ENCODE measurements around the gene RIPOR3.
A peak's percentile ranks its signal among the peaks of the same experiment; 100 is the strongest.
"Not testable (repeated sequence)": the region's sequence is repeated elsewhere in the genome, so short reads cannot be mapped to it uniquely, and the experiment has no call there.

The RIPOR3 gene

DNA sequence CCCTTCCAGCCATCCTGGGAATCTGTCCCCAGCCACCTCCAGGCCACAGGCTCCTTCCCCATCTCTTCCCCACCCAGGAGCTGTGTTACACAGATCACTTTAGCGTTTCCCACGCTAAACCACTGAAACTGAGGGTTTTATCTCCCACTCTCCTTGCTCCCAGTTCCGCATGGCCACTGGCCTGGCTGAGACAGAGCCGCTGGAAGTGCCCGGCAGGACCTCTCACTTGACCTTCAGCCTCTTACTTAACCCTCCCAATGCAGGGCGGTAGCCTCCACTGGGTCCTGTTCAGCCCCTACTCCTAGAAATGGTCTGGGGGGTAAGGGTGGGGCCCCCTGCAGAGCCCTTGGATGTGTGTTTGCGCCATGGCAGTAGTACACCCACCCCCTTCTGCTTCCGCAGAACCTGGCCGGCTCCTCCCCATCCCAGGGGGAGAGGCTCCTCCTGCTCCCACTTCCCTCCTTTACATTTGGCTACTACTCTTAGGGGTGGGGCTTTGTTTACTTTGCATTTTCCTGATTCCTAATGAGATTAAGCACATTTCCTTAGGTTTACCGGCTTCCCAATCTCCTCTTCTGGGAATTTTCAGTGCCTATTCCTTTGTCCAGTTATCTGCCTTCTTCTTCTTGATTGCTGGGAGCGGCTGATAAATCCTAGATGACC lies 49.6 kb downstream of the RIPOR3 start:
- ATAC-seq; H3K4me1 Mint-ChIP-seq; H3K27ac Mint-ChIP-seq; DNase-seq (ENCODE audit: low spot score in 2 of 2); H3K36me3 Mint-ChIP-seq; H3K4me3 Mint-ChIP-seq; H3K9me3 Mint-ChIP-seq: not testable (repeated sequence)

DNA sequence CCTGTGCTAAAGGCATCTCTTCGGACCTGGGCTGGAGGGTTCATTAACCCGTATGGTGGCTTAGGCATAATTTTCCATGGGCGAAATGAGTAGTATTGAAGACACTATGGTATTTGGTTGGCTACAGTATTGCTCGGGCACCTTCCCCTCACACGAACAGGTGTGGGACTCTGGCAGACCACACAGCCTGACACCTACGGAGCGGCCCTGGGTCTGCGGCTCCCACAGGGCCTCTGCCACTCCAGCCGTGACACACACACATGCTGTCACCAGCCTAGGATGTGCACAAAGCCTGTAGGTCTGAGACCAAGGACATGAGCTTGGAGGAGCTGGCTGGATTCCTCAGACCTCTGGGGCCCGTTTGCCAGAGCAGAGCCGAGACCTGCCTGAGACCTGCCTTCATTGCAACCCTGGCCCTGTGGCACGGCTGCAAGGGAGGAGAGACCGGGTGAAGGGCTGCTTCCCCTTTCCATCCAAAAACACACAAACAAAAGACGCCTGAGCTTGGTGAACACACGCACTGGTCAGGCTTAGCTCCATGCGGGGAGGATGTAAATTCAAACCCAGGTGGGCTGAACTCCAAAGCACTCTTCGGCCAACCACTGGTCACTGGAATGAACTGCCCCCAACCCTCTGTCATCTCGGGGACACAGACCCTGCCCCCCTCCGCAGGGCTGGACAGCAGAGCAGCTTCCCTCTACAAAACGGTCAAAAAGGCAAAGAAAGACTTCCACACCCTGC lies 51.2 kb downstream of the RIPOR3 start:
- not testable (repeated sequence) for H3K9me3 Mint-ChIP-seq; DNase-seq (ENCODE audit: low spot score in 2 of 2); H3K4me1 Mint-ChIP-seq; H3K36me3 Mint-ChIP-seq; H3K4me3 Mint-ChIP-seq; H3K27ac Mint-ChIP-seq
- ATAC-seq = peak; percentile 9

DNA sequence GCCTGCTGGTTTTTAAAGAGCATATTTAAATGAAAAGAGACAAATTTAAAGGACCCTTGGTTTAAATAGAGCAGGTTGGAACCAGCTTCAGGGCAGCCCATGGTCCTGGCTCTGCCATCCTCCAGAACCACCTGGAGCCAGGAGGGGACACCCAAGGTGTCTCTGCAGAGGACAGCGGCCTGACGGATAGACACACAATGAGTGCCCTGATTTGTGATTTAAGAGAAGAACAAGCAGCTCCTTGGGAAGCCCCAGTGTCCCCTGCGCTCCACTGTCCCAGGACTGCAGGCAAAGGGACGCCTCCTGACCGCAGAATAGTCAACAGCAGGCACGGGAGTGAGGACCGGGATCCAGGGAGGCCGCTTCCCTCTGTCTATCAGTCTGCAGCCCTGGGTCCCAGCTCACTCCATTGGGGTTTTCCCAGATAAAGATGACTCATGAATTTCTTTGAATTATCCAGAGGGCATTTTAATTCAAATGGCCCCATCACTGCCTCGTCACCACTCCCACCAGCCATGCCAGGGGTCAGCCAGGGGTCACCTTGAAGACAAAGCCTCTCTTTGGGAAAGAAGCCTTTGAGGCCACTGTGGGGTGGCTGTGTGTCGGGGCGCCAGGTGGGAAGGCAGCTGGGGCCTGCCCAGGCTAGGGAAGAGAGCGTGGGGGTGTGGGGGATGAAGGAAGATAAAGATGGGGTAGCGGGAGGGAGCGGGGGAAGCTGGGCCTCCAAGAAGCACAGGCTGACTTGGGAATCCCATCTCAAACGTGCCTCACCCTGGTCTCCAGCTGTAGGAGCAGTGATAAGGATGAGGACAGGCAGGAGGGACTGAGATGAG lies 53.1 kb downstream of the RIPOR3 start:
- not testable (repeated sequence) for H3K9me3 Mint-ChIP-seq; H3K4me1 Mint-ChIP-seq; H3K4me3 Mint-ChIP-seq; H3K27ac Mint-ChIP-seq; H3K36me3 Mint-ChIP-seq; DNase-seq (ENCODE audit: low spot score in 2 of 2); ATAC-seq

DNA sequence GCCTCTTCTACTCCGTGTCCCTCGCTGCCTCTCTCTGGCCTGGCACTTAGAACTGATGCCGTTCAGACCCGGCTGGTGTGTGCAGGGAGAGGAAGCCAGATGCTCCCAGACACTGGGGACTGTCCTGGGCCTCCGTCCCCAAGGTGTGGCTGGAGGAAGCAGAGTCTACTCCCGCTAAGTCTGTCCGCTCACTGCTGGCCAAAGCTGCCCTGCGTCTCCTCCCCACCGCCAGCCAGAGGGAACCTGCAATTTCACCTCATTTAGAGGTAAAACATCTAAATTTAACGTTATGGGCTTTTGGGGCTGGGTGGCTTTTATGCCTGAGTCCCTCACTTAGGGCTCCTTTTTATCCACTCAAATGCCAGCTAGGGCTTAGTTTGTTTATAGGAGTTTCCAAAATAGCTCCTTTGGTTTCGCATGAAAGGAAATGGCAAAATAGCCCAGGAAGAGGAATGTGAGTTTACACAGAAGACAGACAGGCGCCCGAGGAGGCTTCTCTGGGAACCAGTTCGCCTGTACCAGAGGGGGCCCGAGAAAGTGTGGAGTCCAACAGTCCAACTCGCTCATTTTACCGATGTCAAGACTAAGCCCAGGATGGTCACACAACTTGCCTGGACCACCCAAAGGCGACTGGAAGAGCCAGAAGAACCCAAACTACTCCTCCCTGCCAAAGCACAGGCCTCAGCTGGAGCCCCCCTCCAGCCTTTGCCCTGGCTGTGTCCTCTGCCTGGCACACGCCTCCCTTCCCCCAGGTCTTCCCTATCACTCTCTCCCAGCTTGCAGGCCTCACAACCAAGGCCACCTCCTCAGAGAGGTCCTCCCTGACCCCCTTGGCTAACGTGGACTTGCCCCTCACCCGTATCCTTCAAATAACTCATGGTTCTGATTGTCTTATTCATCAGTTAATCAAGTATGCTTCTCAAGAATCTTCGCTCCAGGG lies 54.5 kb downstream of the RIPOR3 start:
- no peaks in the 10 kb centered on the region for H3K36me3 Mint-ChIP-seq
- H3K27ac Mint-ChIP-seq = no peak overlapping the region
- ATAC-seq = no peak
- H3K4me3 Mint-ChIP-seq = no peak overlapping the region
- no peak for DNase-seq (ENCODE audit: low spot score in 2 of 2)
- H3K4me1 Mint-ChIP-seq = peaks cover 6% of the 10 kb centered on the region
- no peaks in the 10 kb centered on the region for H3K9me3 Mint-ChIP-seq

DNA sequence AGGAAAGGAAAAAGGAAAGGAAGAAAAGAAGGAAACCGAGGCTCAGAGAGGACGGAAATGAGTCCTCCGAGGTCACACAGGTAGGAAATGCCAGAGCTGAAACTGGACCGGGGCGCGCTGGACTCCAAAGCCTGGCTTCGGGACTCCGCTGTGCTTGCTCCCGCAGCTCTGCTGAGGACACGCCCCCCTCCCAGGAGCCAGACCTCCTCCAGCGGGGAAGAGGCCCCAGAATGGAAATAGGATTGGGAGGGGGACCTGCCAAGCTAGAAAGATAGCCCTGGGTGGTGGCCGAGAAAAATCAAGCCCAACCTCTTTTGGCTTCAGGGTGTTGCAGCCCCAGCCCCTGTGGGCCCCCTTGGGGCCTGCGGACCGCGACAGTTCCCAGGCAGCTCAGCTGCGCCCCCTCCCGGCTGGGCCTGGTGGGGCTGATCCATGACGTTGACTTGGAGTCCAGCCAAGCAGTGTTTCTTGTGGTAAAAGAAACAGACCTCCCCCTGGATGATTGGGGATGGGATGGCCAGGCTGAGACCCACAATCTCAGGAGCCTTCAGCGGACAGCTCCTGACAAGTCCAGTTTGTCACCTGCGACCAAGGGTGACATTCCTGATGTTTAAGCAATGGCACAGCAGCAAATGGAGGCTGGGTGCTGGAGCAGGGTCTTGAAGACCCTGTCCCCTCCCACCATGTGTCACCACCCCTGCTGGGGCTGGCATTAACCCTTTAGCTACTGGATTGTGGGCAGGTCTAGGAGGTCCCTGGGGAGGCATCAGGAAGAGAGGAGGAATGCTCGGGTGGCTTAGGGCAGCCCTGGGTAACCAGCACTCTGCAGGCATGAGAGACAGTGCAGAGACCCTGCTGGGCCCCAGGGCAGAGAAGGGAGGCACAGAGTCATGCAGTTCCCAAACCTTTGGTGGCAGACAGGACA lies 55.4 kb downstream of the RIPOR3 start:
- Mint-ChIP-seq H3K4me3 (no peak overlapping the region), H3K27ac (no peak overlapping the region), H3K9me3 (no peaks in the 10 kb centered on the region), H3K36me3 (no peaks in the 10 kb centered on the region), H3K4me1 (peaks cover 6% of the 10 kb centered on the region)
- DNase-seq (ENCODE audit: low spot score in 2 of 2) = peak; percentile 67 to 84
- ATAC-seq = peak; percentile 67

DNA sequence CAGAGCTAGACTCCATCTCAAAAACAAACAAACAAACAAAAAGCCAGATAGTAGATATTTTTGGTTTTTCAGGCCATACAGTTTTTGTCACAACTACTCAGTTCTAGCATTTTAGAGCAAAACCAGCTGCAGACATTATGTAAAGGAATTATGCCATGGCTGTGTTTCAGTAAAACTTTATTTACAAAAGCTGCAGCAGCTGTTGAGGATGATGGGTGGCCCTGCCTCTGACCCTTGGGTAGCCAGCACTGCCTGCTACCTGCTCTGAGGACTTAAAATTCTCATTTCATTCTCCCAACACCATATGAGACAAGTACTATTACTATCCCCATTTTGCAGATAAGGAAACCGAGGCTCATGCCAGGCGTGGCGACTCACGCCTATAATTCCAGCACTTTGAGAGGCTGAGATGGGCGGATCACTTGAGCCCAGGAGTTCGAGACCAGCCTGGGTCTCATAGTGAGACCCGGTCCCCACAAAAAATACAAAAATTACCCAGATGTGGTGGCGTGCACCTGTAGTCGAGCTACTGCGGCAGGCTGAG lies 56.3 kb downstream of the RIPOR3 start:
- no peak for ATAC-seq
- no peak for DNase-seq (ENCODE audit: low spot score in 2 of 2)
- H3K4me3 Mint-ChIP-seq = no peak overlapping the region
- H3K36me3 Mint-ChIP-seq = no peaks in the 10 kb centered on the region
- H3K27ac Mint-ChIP-seq = no peak overlapping the region
- peaks cover 6% of the 10 kb centered on the region for H3K4me1 Mint-ChIP-seq
- H3K9me3 Mint-ChIP-seq = no peaks in the 10 kb centered on the region

DNA sequence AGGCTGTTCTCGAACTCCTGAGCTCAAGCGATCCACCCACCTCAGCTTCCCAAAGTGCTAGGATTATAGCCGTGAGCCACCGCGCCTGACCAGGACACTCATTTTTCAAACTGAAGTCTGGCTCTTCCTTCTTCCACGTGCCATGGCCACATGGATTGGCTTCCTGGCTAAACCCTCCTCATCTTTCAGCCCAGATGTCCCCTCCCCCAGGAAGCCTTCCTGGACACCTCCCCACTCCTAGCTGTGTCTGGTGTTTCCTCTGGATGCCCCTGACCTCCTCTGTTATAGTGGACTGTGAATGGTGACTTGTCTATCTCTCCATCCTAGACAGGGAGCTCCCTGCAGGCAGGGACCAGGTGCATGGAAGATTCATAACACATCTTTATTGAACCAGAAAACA lies 57.2 kb downstream of the RIPOR3 start:
- Mint-ChIP-seq H3K4me1 (peaks cover 6% of the 10 kb centered on the region), H3K27ac (no peak overlapping the region)

DNA sequence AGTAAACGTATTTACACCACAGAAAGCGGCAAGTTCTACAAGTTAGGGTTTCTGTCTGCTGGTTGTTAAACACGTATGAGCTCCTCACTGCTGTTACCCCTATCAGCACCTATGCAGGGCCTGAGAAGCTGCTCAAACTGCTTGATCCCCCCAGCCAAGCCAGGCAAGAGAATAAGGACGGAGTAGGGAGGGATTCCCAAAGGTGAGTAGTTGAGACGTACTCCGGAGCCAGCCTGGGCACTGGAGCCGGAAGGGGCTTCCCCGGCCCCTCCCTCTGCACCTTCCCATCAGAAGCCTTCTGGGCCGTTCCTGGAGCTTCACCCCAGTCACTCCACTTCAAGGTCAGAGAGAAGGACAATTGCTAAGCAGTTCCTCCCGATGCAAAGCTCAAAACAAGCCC lies 58.0 kb downstream of the RIPOR3 start:
- Mint-ChIP-seq H3K27ac (no peak overlapping the region), H3K4me3 (no peak overlapping the region), H3K4me1 (peaks cover 6% of the 10 kb centered on the region), H3K36me3 (no peaks in the 10 kb centered on the region), H3K9me3 (no peaks in the 10 kb centered on the region)
- DNase-seq (ENCODE audit: low spot score in 2 of 2) (no peak), ATAC-seq (no peak)

More for the DNA sequence above, 57.2 kb downstream of the RIPOR3 start:
- Mint-ChIP-seq H3K36me3 (no peaks in the 10 kb centered on the region), H3K4me3 (no peak overlapping the region), H3K9me3 (no peaks in the 10 kb centered on the region)
- DNase-seq (ENCODE audit: low spot score in 2 of 2) (no peak), ATAC-seq (no peak)

DNA sequence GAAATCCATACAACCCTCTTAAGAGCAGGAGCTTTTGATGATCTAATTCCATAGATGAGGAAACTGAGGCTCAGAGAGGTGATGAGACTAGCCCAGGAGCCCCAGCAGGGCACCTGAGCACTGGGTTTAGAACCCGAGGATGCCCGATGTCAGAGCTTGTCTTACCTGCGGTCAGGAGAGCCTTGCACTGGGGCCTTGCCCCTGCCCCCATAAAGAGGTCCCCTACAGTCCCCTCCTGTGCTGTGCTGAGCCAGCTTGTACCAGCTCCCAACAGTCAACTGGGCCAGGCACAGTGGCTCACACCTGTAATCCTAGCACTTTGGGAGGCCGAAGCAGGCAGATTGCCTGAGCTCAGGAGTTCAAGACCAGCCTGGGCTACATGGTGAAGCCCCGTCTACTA lies 58.6 kb downstream of the RIPOR3 start:
- ATAC-seq (no peak), DNase-seq (ENCODE audit: low spot score in 2 of 2) (no peak)
- no peak overlapping the region for H3K4me3 Mint-ChIP-seq
- H3K9me3 Mint-ChIP-seq = no peaks in the 10 kb centered on the region
- no peak overlapping the region for H3K27ac Mint-ChIP-seq
- no peaks in the 10 kb centered on the region for H3K36me3 Mint-ChIP-seq
- peaks cover 6% of the 10 kb centered on the region for H3K4me1 Mint-ChIP-seq

DNA sequence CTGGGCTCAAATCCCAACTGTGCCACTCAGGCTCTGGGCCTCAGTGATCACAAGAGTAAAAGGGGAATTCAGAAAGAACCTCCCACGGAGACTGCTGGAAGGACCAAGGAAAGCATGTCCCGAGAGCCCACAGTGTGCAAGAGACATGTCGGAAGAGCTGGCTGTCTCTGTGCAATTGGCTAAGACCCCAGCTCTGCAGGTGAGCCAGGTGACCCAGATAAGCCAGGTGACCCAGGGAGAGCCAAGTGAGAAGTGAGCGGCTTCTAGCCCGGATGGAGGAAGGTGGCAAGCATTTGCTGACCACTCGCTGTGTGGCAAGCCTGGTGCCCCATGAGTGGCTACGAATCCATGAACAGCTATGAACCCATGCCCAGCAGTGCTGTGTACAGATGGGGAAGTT lies 59.1 kb downstream of the RIPOR3 start:
- DNase-seq (ENCODE audit: low spot score in 2 of 2) = no peak
- peaks cover 6% of the 10 kb centered on the region for H3K4me1 Mint-ChIP-seq
- ATAC-seq = no peak
- no peaks in the 10 kb centered on the region for H3K9me3 Mint-ChIP-seq
- no peaks in the 10 kb centered on the region for H3K36me3 Mint-ChIP-seq
- no peak overlapping the region for H3K27ac Mint-ChIP-seq
- no peak overlapping the region for H3K4me3 Mint-ChIP-seq

DNA sequence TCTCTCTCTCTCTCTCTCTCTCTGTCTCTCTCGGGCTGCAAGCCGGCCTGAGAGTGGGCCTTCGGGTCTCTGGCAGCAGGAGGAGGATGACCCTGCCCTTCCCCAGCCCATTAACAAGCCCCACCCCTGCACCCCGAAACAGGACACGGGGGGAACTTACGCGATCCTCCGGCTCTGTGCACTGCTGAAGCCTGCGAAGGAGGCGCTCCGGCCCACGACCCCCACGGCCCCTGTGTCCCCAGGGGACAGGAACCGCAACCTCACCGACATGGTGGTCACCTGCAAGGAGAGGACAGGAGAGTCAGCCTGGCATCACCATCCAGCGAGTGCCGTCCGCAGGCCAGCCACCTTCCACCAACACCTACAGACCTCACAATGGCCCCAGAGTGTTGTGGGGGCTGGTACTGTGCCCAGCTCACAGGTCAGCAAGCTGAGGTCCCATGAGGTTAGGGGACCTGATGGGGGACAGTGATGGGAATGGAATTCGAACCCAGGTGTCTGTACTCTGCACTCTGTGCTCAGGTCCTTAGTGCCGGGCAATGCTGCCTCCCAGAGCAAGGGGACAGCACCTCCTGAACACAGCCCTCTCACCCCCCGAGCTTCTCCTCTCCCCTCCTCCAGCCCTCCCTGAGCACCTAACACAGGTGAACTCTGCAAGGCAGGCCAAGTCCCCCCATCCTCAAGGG lies 60.6 kb downstream of the RIPOR3 start:
- Mint-ChIP-seq H3K4me1 (peaks cover 6% of the 10 kb centered on the region), H3K9me3 (no peaks in the 10 kb centered on the region), H3K36me3 (no peaks in the 10 kb centered on the region), H3K27ac (no peak overlapping the region), H3K4me3 (no peak overlapping the region)
- ATAC-seq = no peak
- no peak for DNase-seq (ENCODE audit: low spot score in 2 of 2)

DNA sequence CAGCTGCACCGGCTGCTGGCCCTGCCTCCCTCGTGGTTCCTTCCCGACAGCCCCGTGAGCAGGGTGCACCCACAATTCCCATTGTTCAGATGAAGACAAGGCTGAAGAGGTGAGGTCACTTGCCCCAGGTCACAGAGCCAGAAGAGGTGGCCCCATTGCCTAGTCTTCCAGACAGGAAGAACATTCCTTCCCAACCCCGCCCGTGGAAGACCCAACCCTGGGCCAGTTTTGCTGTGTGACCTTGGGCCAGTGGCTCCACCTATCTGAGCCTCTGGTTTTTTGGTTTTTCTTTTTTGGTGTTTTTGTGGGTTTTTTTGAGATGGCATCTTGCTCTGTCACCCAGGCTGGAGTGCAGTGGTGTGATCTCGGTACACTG lies 61.7 kb downstream of the RIPOR3 start:
- Mint-ChIP-seq H3K4me1 (no peaks in the 10 kb centered on the region), H3K9me3 (no peaks in the 10 kb centered on the region), H3K4me3 (no peak overlapping the region), H3K27ac (no peak overlapping the region), H3K36me3 (no peaks in the 10 kb centered on the region)
- ATAC-seq = no peak
- DNase-seq (ENCODE audit: low spot score in 2 of 2) = no peak

DNA sequence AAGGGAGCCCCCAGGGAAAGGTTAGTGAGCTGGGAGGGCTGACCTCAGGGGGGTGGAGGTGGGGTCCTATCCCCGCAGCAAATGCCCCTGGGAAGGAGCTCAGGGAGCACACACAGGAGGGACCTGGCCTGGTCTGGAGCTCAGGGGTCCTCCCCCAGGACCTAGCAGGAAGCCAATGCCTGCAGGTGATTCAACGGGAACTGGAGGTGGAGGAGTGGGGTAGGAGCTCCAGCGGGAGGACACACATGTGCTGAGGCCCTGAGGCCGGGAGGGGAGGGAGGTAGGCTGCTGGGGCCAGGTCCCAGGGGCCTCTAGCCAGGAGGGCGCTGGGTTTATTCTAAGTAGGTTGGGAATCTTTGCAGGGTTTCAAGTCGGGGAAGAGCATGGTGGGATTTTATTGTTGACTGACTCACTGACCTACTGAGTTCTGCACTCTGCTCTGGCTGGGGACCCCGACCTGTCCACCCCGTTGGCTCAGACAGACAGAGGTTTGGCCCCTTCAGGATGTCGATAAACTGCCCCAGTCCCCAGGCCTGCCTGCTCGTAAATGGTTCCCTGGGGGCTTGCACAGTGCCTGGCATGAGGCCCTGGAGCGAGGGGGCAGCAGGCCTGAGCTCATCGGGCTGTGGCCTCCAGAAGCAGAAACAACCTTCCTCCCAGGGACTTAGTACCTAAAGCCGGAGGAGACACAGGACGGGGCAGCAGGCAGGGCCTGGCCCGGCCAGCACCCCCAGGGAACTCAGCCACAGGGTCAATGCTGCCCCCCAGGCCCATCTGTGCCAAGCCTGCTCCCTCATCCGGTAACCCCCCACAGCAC lies 62.3 kb downstream of the RIPOR3 start:
- no peak for DNase-seq (ENCODE audit: low spot score in 2 of 2)
- Mint-ChIP-seq H3K4me3 (no peak overlapping the region), H3K36me3 (no peaks in the 10 kb centered on the region), H3K27ac (no peak overlapping the region), H3K9me3 (no peaks in the 10 kb centered on the region), H3K4me1 (no peaks in the 10 kb centered on the region)
- no peak for ATAC-seq
